HepG2 (cell line): ENCODE results near the gene RERG. TPM values are rescaled to one million over a fixed set of nuclear protein-coding genes. Genes with fewer than 3 reads are reported as not detected.

Source experiments
- ATAC-seq: fragments of 200-7000 bp; cut with Tn5 transposase; 3 replicates; pipeline ENCODE4 v1.9.1; 2020; ENCODE audit warnings: mild to moderate bottlenecking, moderate library complexity
- BruUV-seq: library from RNA; stranded (reverse); fragments of 400-500 nt; replicated peaks from 2 replicates; lab custom pipeline; 2021; lab: Mats Ljungman, UMichigan
- CTCF ChIA-PET: fragments of 300-600 bp; formaldehyde crosslinking; extraction: SDS; loops from one replicate; lab custom pipeline; 2021; ENCODE audit warnings: low total read pairs, inconsistent platforms, low intra/inter-chr PET ratio; lab: Yijun Ruan, JAX
- POLR2A ChIA-PET: fragments of 350-600 bp; sonication (Branson Sonifier 250); formaldehyde crosslinking; loops from one replicate; lab custom pipeline; 2020; ENCODE audit warnings: antibody characterized with exemption, inconsistent platforms; lab: Yijun Ruan, JAX
- DNase-seq: peaks from one replicate; pipeline ENCODE4 v3.0.0-alpha.2; 2015; ENCODE audit warnings: low spot score
- FAIRE-seq: peaks from 3 replicates; lab custom pipeline; 2011; peaks lifted over from hg19 to GRCh38; lab: Jason Lieb, UNC
- H2AFZ ChIP-seq: one replicate; pipeline ENCODE4 v1.6.1; 2011; ENCODE audit warnings: low read length, inconsistent platforms
- H3K27ac ChIP-seq: fragments of 300-600 bp; 3 replicates; pipeline ENCODE4 v1.8.0; 2011; ENCODE audit warnings: mixed run types, mild to moderate bottlenecking, mixed read lengths, low read length, inconsistent platforms; ENCODE audit not compliant: insufficient read depth; ENCODE audit errors: extremely low read length
- H3K27me3 ChIP-seq, 2 experiments: fragments of 200-600 bp in 1 of 2; 2 replicates in 1 of 2; 3 replicates in 1 of 2; pipeline versions ENCODE4 v1.6.0 to v1.8.0; 2011; ENCODE audit warnings: low read length in 2 of 2, mild to moderate bottlenecking in 2 of 2, moderate library complexity in 2 of 2, inconsistent platforms in 1 of 2; ENCODE audit not compliant: insufficient read depth in 2 of 2, control insufficient read depth in 1 of 2
- H3K36me3 ChIP-seq, 2 experiments: fragments of 200-600 bp in 1 of 2; replicated peaks in 1 of 2; 2 replicates in 1 of 2; 3 replicates in 1 of 2; pipeline versions ENCODE4 v1.5.1 to v1.8.0; 2011; ENCODE audit warnings: low read length in 2 of 2, inconsistent platforms in 1 of 2; ENCODE audit not compliant: insufficient read depth in 2 of 2, control insufficient read depth in 1 of 2
- H3K4me1 ChIP-seq: 2 replicates; pipeline ENCODE4 v1.5.1; 2012; ENCODE audit warnings: low read length, inconsistent platforms; ENCODE audit not compliant: insufficient read depth
- H3K4me2 ChIP-seq: 2 replicates; pipeline ENCODE4 v1.6.0; 2011; ENCODE audit warnings: low read depth, low read length, inconsistent platforms
- H3K4me3 ChIP-seq, 3 experiments: fragments of 200-600 bp in 1 of 3; sonication (generic), shearing (Covaris generic) in 1 of 3; replicated peaks in 1 of 3; 2 replicates each; pipeline ENCODE4 v1.5.1; 2011 to 2016; ENCODE audit warnings: low read length in 3 of 3, inconsistent platforms in 2 of 3, low read depth in 2 of 3, mild to moderate bottlenecking in 2 of 3, control low read depth in 1 of 3, mixed read lengths in 1 of 3; ENCODE audit not compliant: insufficient read depth in 1 of 3
- H3K79me2 ChIP-seq: one replicate; pipeline ENCODE4 v1.6.1; 2011; ENCODE audit warnings: low read length, inconsistent platforms; ENCODE audit not compliant: insufficient read depth
- H3K9ac ChIP-seq: 2 replicates; pipeline ENCODE4 v1.6.0; 2011; ENCODE audit warnings: mild to moderate bottlenecking, low read depth, low read length, inconsistent platforms; ENCODE audit not compliant: insufficient read depth
- H3K9me3 ChIP-seq: 2 replicates; pipeline ENCODE4 v1.5.1; 2012; ENCODE audit warnings: mild to moderate bottlenecking, low read length
- H4K20me1 ChIP-seq: 2 replicates; pipeline ENCODE4 v1.6.0; 2011; ENCODE audit warnings: inconsistent platforms, mild to moderate bottlenecking, low read length, moderate library complexity; ENCODE audit not compliant: insufficient read depth
- CAMTA2 ChIP-seq: sonication (generic); formaldehyde crosslinking; IDR thresholded peaks from 2 replicates; pipeline ENCODE4 v1.4.0; 2020; ENCODE audit warnings: mild to moderate bottlenecking, missing genetic modification reagents, borderline replicate concordance
- ZNF10 ChIP-seq: sonication (generic); formaldehyde crosslinking; IDR thresholded peaks from 2 replicates; pipeline ENCODE4 v1.4.0; 2020; ENCODE audit warnings: mild to moderate bottlenecking, low read depth, missing genetic modification reagents, borderline replicate concordance
- ZNF878 ChIP-seq: sonication (generic); formaldehyde crosslinking; IDR thresholded peaks from 2 replicates; pipeline ENCODE4 v1.8.1; 2023; ENCODE audit warnings: mild to moderate bottlenecking, missing genetic modification reagents, moderate library complexity
- WGBS: methylation state at CpG from one replicate; pipeline ENCODE4 v1.1.6; 2017; ENCODE audit warnings: low lambda C conversion rate; 5-methylcytosine and 5-hydroxymethylcytosine counted together
- in situ Hi-C: cut with HindIII; loops from 2 replicates; pipeline ENCODE4 v1.10.0; 2017; ENCODE audit warnings: low pct_unique_long_range_greater_than_20kb; ENCODE audit not compliant: extremely low pct_ligation_motif_present
- intact Hi-C: fragments of 100-400 bp; cut with micrococcal nuclease; formaldehyde crosslinking; loops from one replicate; pipeline ENCODE4 v1.10.0; 2022; ENCODE audit not compliant: unreplicated experiment
- polyA plus RNA-seq, 8 experiments: library from polyadenylated mRNA; depleted of rRNA in 3 of 8; stranded (reverse) in 7 of 8; unstranded in 1 of 8; fragments of >200 nt; fragmentation: Illumina TruSeq in 4 of 8; extraction: Trizol in 4 of 8; gene quantifications; 2 replicates each; pipeline versions ENCODE4 v1.2.1 to v1.2.3, GENCODE V29; 2011 to 2016; ENCODE audit warnings: low read depth in 4 of 8, missing spikeins in 1 of 8, mixed read lengths in 1 of 8; ENCODE audit not compliant: insufficient read depth in 1 of 8
- total RNA-seq, 5 experiments: library from RNA; depleted of rRNA; stranded (reverse); fragments of >200 nt; fragmentation: Illumina TruSeq; extraction: Trizol; gene quantifications; 2 replicates each; pipeline ENCODE4 v1.2.3, GENCODE V29; 2016; ENCODE audit warnings: low read depth in 1 of 5
- TF ChIP-seq, protein P1 (sequence below): sonication (generic); formaldehyde crosslinking; conservative IDR thresholded peaks from 2 replicates; pipeline ENCODE4 v1.4.0; 2020; ENCODE audit warnings: missing genetic modification reagents
- TF ChIP-seq, protein P2 (sequence below): IDR thresholded peaks from 2 replicates; pipeline ENCODE4 v1.6.1; 2012; ENCODE audit warnings: low read length, improper control_type of control experiment

The RERG gene
- total and polyA plus RNA-seq, 2 of the 13 experiments (the other 11 are each of a cell fraction or from before 2014, with no cell fraction given), result not detected

DNA sequence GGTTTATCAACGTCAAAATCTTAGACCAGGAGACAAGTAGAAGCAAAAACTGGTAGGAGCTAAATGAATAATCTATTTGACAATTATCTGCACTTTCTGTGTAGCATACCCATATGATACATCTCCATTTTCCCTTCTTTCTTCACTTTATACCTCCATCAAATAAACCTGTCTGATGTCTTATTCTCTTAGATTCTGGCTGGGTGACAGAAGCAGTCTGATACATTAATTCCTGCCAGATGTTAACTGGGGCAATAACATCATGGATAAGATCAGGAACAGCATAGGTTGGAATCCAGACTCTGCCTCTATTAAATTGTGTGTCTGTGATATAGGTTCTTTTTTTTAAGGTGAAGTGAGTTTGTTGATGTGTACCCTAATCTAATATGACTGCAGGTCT lies 11.7 kb upstream of the RERG start:
- no peaks in the 10 kb centered on the region for H3K79me2 ChIP-seq
- DNase-seq (no peak), FAIRE-seq (no peak), ATAC-seq (no peak)
- H3K27ac ChIP-seq, result no peak overlapping the region
- no peaks in the 10 kb centered on the region for H3K27me3 ChIP-seq
- WGBS, result 0% methylated on average over 1 of the region's 1 CpG
- intact Hi-C loops, result no loop called here
- H4K20me1 ChIP-seq, result no peaks in the 10 kb centered on the region
- ChIA-PET POLR2A (no interaction called here), CTCF (no interaction called here)
- H3K9me3 ChIP-seq, result no peaks in the 10 kb centered on the region
- TF ChIP-seq CAMTA2, result no peak
- TF ChIP-seq, protein P1, sequence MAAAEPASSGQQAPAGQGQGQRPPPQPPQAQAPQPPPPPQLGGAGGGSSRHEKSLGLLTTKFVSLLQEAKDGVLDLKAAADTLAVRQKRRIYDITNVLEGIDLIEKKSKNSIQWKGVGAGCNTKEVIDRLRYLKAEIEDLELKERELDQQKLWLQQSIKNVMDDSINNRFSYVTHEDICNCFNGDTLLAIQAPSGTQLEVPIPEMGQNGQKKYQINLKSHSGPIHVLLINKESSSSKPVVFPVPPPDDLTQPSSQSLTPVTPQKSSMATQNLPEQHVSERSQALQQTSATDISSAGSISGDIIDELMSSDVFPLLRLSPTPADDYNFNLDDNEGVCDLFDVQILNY, result no peak
- TF ChIP-seq, protein P2, sequence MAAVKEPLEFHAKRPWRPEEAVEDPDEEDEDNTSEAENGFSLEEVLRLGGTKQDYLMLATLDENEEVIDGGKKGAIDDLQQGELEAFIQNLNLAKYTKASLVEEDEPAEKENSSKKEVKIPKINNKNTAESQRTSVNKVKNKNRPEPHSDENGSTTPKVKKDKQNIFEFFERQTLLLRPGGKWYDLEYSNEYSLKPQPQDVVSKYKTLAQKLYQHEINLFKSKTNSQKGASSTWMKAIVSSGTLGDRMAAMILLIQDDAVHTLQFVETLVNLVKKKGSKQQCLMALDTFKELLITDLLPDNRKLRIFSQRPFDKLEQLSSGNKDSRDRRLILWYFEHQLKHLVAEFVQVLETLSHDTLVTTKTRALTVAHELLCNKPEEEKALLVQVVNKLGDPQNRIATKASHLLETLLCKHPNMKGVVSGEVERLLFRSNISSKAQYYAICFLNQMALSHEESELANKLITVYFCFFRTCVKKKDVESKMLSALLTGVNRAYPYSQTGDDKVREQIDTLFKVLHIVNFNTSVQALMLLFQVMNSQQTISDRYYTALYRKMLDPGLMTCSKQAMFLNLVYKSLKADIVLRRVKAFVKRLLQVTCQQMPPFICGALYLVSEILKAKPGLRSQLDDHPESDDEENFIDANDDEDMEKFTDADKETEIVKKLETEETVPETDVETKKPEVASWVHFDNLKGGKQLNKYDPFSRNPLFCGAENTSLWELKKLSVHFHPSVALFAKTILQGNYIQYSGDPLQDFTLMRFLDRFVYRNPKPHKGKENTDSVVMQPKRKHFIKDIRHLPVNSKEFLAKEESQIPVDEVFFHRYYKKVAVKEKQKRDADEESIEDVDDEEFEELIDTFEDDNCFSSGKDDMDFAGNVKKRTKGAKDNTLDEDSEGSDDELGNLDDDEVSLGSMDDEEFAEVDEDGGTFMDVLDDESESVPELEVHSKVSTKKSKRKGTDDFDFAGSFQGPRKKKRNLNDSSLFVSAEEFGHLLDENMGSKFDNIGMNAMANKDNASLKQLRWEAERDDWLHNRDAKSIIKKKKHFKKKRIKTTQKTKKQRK, result no peak
- no peak for TF ChIP-seq ZNF878 (CRISPR knock-in tag)
- no peak for TF ChIP-seq ZNF10 (CRISPR knock-in tag)
- no peak overlapping the region for H3K9ac ChIP-seq
- H3K4me1 ChIP-seq, result no peaks in the 10 kb centered on the region
- no peak overlapping the region for H2AFZ ChIP-seq
- no peak overlapping the region for H3K4me2 ChIP-seq
- no peak overlapping the region for H3K4me3 ChIP-seq
- in situ Hi-C loops, result no loop called here
- BruUV-seq, result no TSS peak
- no peaks in the 10 kb centered on the region for H3K36me3 ChIP-seq
